NCI-H460 (cell line): Measurements from ENCODE around the gene ANP32D. TPM values are rescaled to one million over a fixed set of nuclear protein-coding genes. Genes with fewer than 3 reads are reported as not detected.
"Not testable (repeated sequence)": the region's sequence is repeated elsewhere in the genome, so short reads cannot be mapped to it uniquely, and the experiment has no call there.

Experiments
- DNase-seq: peaks from one replicate; pipeline ENCODE4 v3.0.0-alpha.2; 2016; ENCODE audit warnings: low read depth; ENCODE audit errors: extremely low read depth
- total RNA-seq: library from RNA; depleted of rRNA; stranded (reverse); fragments of >200 nt; shearing (Covaris generic); gene quantifications from 2 replicates; pipeline ENCODE4 v1.2.3, GENCODE V29; 2014; rRNA removed

The ANP32D gene
- total RNA-seq, 1 experiment from 2014 or later, result not detected

- DNase-seq, result not testable (repeated sequence)
These were observed 17.1 kb downstream of the ANP32D start for GRCh38 chr12:48489456-48489855.

GRCh38 chr12:48500281-48500680, 27.9 kb downstream of the ANP32D start:
- DNase-seq, result not testable (repeated sequence)

GRCh38 chr12:48506836-48507235, 34.5 kb downstream of the ANP32D start:
- not testable (repeated sequence) for DNase-seq

GRCh38 chr12:48508987-48509386, 36.6 kb downstream of the ANP32D start:
- no peak for DNase-seq

GRCh38 chr12:48510111-48510510, 37.8 kb downstream of the ANP32D start:
- DNase-seq, result no peak

- DNase-seq, result no peak
These were observed 40.5 kb downstream of the ANP32D start for GRCh38 chr12:48512855-48513254.

- DNase-seq, result no peak
These were observed 42.4 kb downstream of the ANP32D start for GRCh38 chr12:48514728-48515127.

GRCh38 chr12:48520381-48520780, 48.0 kb downstream of the ANP32D start:
- DNase-seq, result not testable (repeated sequence)

Other genes with a start within 250 kb of the ANP32D start
- 5.1 and 7.4 TPM in 2 replicates for gene ZNF641, start 121.6 kb upstream of the ANP32D start, total RNA-seq
- not detected in 2 replicates for gene C12orf54, start 9.9 kb downstream of the ANP32D start, total RNA-seq
- gene OR8S1, start 53.1 kb downstream of the ANP32D start, total RNA-seq, result not detected in 2 replicates
- not detected in 2 replicates for gene LALBA, start 97.5 kb downstream of the ANP32D start, total RNA-seq
- gene KANSL2, start 209.7 kb downstream of the ANP32D start, total RNA-seq, result 63.9 and 66.4 TPM in 2 replicates
- 36.8 and 43.6 TPM in 2 replicates for gene CCNT1, start 244.1 kb downstream of the ANP32D start, total RNA-seq